Measurements from ENCODE around the gene NECTIN1.

- TF ChIP-seq CTCF (IDR thresholded peaks at IDR 0.05), result no peak
- no peak for TF ChIP-seq POLR2A (IDR thresholded peaks at IDR 0.05)
Measured at GRCh38 chr11:119593346-119593745, 135.7 kb downstream of the NECTIN1 start.
